RKO (cell line): ENCODE results near the gene CUTC.
"Not testable (repeated sequence)": the region's sequence is repeated elsewhere in the genome, so short reads cannot be mapped to it uniquely, and the experiment has no call there.

Experiments
- DNase-seq: peaks from one replicate; pipeline ENCODE4 v3.0.0-alpha.2; 2016; ENCODE audit warnings: low spot score

CUTC gene

DNA sequence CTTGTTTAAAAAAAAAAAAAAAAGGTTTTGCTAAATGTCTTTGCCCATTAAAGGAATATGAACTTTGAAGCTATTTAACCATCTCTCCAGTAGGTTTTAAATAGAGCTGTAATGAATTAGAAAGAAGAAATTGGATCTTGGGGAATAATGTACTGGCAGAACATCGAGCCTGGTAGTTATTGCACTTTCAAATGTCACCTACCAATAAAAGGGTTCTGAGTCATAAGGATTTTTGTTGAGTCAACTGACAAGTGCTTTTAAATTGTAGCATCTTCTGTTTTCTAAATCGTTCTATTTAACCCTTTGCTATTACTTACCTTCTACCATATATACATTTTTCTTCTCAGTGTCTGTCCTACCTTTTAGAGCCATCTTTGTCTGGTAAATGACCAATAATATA, 10.7 kb downstream of the CUTC start:
- DNase-seq, result peak; percentile 37

DNA sequence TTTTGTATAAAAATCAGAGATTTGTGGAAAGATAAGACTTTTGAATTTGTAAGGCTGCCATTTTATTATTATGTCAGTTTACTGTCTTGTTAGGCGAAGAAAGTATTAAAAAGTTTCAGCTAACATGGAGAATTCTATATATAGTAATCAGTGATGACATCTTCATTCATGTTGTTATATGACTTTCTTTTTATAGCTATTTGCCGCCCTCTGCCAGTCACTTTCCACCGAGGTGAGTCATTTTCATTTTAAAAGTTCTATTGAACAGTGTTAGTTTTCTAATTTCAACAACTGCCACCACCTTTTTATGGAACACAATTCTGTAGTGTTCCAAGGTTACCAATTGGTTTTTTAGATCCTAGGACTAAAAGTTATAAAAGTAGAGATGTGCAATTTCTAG, 11.8 kb downstream of the CUTC start:
- DNase-seq, result no peak

DNA sequence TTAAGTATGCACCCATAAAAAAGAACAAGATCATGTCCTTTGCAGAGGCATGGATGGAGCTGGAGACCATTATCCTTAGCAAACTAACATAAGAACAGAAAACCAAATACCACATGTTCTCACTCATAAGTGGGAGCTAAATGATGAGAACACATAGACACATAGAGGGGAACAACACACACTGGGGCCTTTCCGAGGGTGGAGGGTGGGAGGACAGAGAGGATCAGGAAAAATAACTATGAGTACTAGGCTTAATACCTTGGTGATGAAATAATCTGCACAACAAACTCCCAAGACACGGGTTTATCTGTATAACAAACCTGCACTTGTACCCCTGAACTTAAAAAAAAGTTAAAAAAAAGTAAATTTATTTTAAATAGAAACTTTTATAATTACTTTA, 14.1 kb downstream of the CUTC start:
- not testable (repeated sequence) for DNase-seq

DNA sequence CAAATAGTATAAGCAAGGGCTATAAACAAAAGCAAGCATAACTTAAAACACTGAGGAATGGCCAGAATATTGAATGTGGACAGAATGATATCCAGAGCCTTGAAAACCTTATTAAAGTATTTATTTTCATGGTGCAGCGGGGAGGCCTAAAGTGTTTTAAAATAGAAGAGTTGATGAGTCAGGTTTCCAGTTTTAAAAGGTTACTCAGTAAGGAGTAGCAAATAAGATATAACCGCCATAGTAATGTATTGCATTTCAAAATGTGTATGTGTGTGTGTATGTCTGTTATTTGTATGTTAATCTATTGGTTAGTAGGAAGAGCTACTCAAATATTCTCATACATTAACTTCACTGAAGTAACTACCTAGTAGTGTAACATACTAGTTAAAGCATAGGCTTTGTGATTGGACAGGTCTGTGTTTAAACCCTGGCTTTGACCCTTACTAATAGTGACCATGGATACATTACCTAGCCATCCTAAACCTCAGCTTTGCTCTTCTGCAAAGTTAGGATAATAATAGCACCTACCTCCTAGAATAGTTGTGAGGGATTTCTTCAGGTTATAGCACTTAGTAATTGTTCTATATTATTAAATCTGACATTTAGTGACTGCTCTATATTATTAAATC, 16.9 kb downstream of the CUTC start:
- no peak for DNase-seq

DNA sequence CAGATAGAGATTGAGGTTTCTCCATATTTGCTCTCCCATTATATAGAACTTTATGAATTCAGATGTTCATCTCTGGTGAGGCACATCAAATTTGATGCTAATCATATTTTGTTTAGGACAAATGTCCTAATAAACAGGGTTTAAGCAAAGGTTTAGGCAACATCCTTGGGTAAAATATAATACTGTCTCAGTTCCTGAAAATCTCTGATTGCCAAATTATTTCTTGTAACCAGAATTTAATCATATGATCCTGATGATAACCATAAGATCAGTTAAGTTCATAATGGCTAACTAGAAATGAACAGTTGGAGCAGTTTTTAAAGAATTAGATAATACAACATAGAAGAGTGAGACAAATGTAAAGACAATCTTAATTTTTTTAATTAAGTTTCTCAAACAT, 18.6 kb downstream of the CUTC start:
- DNase-seq, result no peak

DNA sequence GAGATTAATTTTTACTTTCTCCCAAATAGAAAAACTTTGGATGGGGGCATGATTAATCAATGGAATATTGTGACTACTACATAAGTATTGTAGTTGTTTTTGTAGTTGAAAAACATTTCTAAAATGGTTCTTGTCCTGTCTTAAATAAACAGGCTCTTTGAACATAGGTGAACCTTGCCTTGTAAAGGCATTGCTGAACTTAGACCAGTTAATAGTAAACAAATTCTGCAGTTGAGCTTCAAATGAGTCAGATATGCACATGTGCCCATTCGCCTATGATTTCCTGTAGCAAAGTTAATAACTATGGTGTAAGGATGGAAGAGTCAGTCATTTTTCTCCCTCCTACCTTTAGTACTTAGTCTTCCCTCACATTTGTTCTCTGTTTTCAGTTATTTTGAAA, 22.6 kb downstream of the CUTC start:
- no peak for DNase-seq

DNA sequence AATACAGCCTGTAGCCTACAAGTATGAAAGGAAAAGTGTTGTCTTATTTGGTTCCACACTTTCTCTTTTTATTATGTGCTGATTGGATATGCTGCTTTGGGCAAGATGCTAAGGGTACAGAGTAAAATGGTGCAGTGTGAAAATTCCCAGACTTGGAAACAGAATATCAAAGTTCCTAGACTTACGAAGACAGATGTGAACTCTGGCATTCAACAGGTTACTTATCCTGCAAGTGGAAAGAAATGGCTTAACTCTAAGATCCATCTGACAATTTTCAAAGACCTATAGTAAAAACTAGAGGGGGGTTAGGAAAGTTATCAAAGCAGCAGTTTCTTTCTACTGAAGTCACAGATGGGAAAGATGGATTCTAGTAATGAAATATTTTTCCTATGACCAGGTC, 24.1 kb downstream of the CUTC start:
- no peak for DNase-seq

DNA sequence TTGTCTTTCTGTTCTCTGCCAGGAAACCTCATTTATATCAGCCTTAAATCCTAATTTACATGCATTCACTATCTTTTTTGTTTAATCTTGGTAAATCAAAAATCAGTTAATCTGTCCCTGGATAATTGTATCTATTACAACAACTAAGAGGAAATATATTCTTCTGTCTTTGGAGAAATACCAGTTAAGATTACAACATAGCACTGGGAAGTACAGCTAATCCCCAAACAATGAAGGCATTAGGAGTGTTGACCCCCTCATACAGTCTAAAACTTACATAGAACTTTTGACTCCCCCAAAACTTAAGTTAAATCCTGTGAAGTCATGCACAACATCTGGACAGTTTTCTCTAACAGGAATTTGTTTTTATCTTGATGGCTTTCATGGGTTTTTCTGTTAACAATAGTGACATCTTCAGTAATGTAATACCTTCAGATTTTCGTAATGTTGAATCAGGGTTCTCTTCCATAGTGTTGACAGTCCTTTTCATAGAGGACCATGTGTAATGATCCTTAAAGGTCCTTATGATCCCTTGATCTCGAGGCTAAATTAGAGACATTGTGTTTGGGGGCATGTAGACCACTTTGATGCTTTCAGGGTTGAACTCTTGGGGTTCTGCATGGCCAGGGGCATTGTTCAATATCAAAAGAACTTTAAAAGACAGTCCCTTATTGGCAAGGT, 26.3 kb downstream of the CUTC start:
- DNase-seq, result no peak

DNA sequence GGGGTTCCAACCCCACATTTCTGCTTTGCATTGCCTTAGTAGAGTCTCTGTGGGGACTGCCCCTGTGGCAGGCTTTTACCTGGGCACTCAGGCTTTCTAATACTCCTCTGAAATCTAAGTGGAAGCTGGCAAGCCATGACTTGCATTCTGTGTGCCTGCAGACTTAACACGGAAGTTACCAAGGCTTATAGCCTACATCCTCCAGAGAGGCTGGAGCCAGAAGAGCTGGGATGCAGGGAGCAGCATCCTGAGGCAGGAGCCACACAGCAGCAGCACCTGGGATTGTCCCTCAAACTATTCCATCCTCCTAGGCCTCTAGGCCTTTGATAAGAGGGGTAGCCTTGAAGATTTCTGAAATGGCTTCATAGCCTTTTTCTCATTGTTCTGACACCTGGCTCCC, 28.3 kb downstream of the CUTC start:
- DNase-seq, result no peak

DNA sequence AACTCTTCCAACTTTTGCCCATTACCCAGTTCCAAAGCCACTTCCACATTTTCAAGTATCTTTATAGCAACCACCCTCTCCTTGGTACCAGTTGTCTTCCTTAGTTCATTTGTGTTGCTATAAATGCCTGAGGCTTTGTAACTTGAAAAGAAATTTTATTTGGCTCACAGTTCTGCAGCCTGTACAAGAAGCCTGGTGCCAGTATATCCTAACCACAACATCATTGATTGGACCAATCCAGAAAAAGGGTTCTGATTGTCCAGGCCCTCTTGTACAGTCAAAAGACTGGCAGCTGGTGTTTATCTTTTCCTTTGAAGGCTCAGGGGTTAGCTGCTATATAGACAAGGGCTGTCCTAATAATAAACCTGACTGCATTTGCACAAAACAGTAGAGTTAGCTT, 29.3 kb downstream of the CUTC start:
- DNase-seq, result no peak

DNA sequence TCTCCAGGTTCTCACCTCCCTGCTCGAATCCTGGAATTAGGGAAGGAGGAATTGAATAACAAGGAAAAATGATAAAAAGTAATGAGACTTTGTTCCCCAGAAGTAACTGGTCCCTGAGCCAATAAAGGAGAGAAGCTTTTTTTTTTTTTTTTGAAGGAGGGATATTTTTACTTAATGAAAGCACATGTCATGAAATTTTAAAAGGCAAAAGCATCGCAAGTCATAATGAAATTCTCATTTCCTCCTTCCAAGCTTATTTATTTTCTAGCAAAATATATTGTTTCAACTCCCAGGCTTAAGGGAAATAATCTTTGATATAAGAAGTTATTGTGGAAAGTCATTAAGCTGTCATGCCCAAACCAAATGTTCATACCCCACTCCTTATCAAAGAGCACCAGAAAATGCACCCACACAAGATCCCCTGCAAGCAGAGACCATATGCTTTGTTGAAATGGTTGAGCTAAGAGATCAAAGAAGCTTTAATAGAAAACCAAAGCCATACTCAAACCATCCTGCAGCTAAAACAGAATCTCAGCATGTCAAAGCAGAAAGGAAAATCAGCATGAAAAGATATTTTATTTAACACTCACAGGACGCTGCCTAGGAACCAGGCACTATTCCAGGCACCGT, 33.8 kb downstream of the CUTC start:
- no peak for DNase-seq

DNA sequence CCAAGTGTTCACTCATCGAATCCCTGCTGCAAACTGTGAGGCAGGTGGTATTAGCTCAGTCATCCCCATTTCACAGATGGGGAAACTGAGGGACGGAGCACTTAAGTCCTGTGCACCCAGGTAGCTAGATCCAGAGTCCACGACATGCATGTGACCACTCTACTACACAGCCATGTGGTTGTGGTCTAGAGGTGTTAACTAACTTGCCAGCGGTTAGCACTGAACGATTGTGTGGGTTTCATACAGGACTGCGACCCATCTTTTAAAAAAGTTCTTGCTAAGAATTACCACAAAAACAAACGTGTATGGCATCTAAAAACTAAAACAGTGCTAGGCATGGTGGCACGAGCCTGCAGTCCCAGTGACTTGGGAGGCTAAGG, 34.3 kb downstream of the CUTC start:
- DNase-seq, result no peak

DNA sequence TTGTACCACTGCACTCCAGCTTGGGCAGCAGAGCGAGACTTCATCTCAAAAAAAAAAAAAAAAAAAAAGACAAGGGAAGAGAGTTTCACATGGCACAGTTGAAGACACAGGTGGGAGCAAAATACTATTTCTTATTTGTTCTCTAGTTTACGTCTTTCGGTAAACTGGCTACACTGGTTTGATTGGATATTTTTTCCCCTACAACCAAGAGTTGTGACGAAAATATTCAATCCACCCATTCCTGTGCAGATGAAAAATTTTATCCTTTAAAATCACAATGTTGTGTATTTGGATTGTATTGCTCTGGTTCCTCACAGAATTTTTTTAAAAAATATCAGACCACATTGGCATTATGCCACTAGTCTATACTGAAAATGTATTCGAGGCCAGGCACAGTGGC, 35.9 kb downstream of the CUTC start:
- no peak for DNase-seq

DNA sequence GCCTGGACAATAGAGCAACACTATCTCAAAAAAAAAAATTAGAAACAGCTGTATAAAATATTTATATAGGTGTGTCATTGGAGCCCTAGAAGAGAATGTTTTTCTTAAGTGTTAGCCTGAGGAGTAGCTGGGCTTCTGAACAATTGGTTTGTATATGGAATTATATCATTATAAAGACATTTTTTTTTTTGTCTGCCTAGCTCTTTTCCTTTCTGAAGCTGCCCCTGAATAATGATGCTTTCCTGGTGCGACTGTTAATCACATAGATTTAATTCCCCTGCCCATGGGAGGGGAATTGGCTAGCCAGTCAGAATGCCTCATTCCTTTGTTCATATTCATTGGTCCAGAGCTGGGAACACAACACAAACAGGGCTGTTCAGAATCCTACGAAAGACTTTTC, 36.5 kb downstream of the CUTC start:
- no peak for DNase-seq

DNA sequence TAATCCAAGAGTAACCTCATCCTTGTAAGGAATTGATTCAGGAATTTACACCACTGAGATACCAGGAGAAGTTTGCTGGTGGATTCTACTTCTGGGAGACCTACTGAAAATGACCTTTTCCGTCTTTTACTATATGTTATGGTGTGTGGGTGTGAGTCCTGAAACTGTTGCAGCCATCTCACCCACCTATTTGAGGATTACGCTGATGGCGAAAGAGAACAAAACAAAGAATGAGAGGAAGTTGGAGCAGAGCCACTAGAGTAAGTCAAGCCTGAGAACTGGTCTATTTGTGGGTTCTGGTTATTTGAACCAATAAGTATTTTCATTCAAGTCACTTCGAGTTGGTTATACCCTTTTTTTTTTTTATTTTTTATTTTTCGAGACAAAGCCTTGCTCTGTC, 37.7 kb downstream of the CUTC start:
- DNase-seq, result no peak

DNA sequence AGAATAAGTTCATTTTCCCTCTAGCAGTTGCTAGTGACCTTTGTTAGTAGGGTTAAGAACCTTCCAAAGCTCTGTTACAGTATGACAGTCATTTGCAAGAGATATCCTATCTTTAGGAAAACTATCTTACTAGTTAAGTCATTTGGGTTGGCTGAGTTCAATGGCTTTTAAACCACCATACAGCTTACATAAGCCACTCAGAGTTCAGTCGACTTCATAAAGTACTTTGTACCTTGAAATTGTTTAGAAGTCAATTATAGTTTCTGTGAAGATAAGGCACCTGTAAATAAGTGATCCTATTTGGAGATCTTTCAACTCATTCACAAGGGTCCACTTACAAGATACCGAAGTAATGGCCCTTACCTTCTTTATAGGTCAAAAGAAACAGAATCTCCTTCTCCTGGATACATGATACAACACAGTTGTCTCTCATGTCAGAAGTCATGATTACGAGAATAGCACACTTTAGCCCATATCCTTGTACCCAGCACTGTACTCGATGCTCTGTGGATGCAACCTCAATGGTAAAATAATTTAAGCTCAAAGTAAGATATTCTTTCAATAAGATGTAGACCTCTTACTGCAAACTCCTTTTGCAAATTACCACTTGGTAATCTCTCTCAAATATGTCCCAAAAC, 38.5 kb downstream of the CUTC start:
- DNase-seq, result no peak

DNA sequence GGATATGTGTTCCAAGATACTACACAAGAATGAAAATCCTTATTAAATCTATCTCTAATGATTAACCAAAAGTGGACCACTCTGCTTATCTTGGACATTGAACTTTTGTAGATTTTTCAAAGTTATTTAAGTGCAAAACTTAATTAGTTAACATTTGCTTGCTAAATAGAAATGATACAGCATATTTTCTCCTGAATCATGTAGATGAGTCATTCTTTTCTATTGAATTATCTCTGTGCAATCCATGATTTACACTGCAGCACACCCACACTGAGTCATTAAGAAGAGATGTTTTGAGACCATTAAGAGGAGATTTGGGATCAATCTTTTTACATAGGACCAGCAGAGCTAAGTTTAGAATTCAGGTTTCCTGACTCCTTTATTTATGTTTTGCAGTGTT, 43.8 kb downstream of the CUTC start:
- peak; percentile 88 for DNase-seq

DNA sequence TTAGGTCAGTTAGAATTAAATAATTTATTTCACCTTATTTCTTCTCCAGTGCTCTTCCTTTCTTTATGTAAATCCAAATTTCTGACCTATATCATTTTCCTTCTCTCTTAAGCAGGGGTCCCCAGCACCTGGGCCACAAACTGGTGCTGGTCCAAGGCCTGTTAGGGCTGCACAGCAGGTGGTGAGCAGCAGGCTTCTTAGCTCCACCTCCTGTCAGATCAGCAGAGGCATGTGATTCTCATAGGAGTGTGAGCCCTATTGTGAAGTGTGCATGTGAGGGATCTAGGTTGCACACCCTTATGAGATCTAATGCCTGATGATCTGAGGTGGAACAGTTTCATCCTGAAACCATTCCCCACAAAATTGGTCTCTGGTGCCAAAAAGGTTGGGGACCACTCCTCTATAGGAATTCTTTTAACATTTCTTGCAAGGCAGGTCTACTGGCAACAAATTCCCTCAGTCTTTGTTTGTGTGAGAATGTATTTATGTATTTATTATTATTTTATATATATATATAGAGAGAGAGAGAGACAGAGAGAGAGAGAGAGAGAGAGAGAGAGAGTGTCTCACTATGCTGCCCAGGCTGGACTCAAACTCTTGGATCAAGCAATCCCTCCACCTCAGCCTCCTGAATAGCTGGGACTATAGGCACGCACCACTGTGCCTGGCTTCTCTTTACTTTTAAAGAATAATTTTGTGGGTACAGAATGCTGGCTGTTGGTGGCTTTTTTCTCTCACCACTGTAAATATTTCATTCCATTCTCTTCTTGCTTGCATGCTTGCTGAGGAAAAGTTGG, 46.1 kb downstream of the CUTC start:
- no peak for DNase-seq

DNA sequence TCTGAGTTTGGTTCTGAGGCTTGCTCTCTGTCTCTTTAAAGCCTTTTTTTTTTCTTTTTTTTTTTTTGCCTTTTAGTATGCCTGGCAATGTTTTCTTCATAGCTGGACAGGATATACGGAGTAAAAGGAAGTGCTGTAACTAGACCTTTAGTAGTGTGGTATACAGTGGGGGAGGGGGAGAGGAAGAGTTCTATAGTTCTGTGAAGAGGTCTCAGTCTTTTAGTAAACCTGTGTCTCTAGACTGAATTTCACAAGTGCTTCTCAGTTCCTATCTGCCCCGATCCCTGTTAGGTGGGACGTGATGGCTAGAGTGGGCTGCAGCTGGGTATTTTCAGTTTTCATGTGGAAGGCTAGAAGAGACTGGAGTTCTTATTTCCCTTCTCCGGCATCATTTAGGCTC, 47.3 kb downstream of the CUTC start:
- DNase-seq, result no peak

DNA sequence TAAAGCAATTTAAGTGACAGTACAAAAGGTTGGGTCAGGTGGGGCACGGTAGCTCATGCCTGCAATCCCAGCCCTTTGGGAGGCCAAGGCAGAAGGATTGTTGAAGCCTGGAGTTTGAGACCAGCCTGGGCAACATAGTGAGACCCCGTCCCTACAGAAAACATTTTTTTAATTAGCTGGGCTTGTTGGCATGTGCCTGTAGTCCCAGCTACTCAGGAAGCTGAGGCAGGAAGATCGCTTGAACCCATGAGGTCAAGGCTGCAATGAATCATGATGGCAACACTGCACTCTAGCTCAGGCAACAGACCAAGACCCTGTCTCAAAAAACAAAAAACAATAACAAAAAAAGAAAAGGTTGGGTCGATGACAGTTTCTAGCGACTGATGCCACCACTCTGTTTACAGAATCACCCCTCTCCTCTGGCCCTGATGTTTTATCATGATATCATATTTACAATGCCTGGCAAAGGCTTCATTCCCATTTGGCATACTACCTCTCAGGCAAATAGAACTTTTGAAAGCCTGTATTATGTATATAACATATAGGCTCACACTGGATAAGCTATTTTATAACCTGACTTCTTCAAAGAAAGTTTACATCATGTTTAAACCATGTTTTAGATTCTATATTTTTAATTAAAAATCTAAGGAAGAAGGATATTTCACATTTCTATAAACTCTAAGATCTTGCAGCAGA, 49.8 kb downstream of the CUTC start:
- no peak for DNase-seq

DNA sequence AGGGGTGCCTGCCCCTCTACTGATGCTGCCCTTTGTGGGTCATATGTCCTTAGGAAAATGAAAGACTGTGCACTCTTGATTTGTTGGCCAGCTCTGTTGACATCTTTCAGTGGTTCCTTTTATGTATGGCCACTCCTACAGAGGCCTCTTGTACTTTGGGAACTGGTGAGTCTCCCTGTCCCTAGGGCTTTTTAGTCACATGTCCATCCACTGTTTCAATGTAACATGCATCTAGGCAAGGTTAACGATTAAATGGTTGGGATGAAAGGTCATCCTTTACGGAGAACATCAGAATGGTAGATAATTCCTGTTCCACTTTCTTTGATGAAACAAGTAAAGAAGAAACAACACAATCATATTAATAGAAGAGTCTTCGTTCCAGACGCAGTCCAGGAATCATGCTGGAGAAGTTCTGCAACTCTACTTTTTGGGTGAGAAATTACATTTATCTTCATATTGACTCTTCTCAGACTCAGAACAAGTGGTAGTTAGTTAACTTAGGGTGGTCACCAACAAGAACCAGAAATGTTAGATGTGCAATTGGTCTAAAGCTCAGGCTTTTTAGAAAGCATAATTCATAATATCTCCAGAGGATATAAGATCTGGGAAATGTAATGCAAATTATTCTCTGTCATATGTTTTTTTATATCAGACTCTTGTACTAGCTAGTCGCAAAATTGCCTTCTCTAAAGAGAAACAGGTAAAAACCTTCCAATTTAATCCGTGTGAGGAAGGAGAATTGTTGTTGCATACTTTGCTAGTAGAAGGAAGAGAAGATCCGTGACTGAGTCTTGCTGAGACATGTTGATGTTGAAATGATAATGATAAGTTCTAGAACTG, 50.6 kb downstream of the CUTC start, which contains the start of gene ABCC2:
Gene ABCC2 (plus strand): TSS at position 194 of the 840 bp plus-strand sequence. CDS start 205 bp downstream, at position 399.
- DNase-seq, result no peak
